Neural crest cell (in vitro differentiated cells): Measurements from ENCODE around the gene MRPL55. TPM values are rescaled to one million over a fixed set of nuclear protein-coding genes. Genes with fewer than 3 reads are reported as not detected.
A peak's percentile ranks its signal among the peaks of the same experiment; 100 is the strongest.

Experiments
- DNase-seq: peaks from one replicate; pipeline ENCODE4 v3.0.0; 2021; ENCODE audit warnings: low read depth, mixed read lengths, low spot score
- H3K27ac Mint-ChIP-seq: one replicate; pipeline ENCODE4 v1.8.0; 2021; ENCODE audit warnings: mild to moderate bottlenecking, mixed read lengths; ENCODE audit not compliant: unreplicated experiment
- H3K27me3 Mint-ChIP-seq: 2 replicates; pipeline ENCODE4 v1.8.0; 2021; ENCODE audit warnings: low read depth, mild to moderate bottlenecking, mixed read lengths
- H3K36me3 Mint-ChIP-seq: 2 replicates; pipeline ENCODE4 v1.8.0; 2021; ENCODE audit warnings: low read depth, mild to moderate bottlenecking, mixed read lengths
- H3K4me1 Mint-ChIP-seq: 2 replicates; pipeline ENCODE4 v1.8.0; 2021; ENCODE audit warnings: mixed read lengths
- H3K4me3 Mint-ChIP-seq: one replicate; pipeline ENCODE4 v1.8.0; 2021; ENCODE audit warnings: mild to moderate bottlenecking, mixed read lengths
- H3K9me3 Mint-ChIP-seq: 2 replicates; pipeline ENCODE4 v1.8.0; 2021; ENCODE audit warnings: mixed read lengths
- CTCF ChIP-seq: fragments of 200-600 bp; sonication (generic); conservative IDR thresholded peaks from 2 replicates; pipeline ENCODE4 v1.5.0; 2021; ENCODE audit warnings: antibody characterized with exemption, mild to moderate bottlenecking
- total RNA-seq: library from RNA; stranded (reverse); gene quantifications from 2 replicates; pipeline ENCODE4 v1.2.1, GENCODE V29; 2021

Gene MRPL55
- total RNA-seq, 1 donor from 2014 or later = 67.3 TPM

GRCh38 chr1:228096416-228097332, 12.4 kb downstream of the MRPL55 start:
- H3K4me3 Mint-ChIP-seq = no peak overlapping the region
- no peaks in the 10 kb centered on the region for H3K27me3 Mint-ChIP-seq
- DNase-seq = no peak
- H3K9me3 Mint-ChIP-seq = peaks cover 11% of the 10 kb centered on the region
- H3K27ac Mint-ChIP-seq = no peak overlapping the region
- peaks cover 6% of the 10 kb centered on the region for H3K4me1 Mint-ChIP-seq
- no peak for TF ChIP-seq CTCF
- peaks cover 45% of the 10 kb centered on the region for H3K36me3 Mint-ChIP-seq

GRCh38 chr1:228095938-228096337, 13.2 kb downstream of the MRPL55 start:
- TF ChIP-seq CTCF = no peak
- no peak for DNase-seq
- Mint-ChIP-seq H3K9me3 (peaks cover 11% of the 10 kb centered on the region), H3K27me3 (no peaks in the 10 kb centered on the region), H3K4me1 (peaks cover 7% of the 10 kb centered on the region), H3K27ac (peak overlapping the region; percentile 43), H3K4me3 (no peak overlapping the region), H3K36me3 (peaks cover 45% of the 10 kb centered on the region)

DNA sequence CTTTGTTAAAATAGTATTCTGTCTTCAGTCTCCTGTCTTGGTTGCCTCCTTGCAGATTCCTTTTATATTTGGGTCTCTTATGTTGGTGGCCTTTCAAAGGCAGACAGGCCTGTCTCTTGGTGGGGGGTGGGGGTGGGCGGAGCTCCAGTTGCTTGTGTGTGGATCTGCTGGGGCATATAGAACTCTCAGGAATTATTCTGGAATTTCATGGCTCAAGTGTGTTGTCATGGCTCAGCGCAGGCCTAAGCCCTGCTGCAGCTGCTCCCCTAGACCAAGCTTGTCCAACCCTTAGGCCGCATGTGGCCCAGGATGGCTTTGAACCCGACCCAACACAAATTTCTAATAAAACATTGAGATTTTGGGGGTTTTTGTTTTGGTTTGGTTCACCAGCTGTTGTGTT, 13.9 kb downstream of the MRPL55 start:
- H3K27ac Mint-ChIP-seq = no peak overlapping the region
- peak overlapping the region; percentile 65 for H3K4me3 Mint-ChIP-seq
- no peaks in the 10 kb centered on the region for H3K27me3 Mint-ChIP-seq
- no peak for TF ChIP-seq CTCF
- H3K36me3 Mint-ChIP-seq = peaks cover 45% of the 10 kb centered on the region
- DNase-seq = no peak
- H3K4me1 Mint-ChIP-seq = peaks cover 14% of the 10 kb centered on the region
- H3K9me3 Mint-ChIP-seq = peaks cover 11% of the 10 kb centered on the region

DNA sequence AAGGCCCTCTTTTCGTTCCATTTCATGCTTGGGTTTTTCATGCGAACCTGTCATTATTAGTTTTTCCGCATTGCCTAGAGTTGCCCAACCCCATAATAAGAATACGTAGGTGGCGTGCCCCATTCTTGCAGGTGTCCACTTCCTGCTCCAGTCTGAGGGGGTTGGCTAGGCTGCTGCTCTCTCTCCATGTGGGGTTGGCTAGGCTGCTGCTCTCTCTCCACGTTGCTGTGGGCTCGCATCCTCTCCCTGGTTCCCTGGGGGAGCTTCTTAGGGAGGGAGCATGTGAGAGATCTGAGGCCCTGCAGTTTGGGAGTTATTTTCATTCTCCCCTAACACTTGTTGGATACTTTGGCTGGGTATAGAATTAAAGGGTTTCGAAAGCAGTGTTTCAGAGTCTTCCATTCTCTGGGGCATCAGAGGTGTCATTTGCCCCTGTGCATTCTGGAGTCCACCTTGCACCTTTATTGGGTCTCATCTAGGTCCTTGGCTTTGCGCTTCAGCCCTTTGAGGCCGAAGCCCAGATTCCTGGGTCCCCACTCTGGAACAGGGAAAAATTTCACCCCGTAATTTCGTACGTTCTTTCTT, 14.6 kb downstream of the MRPL55 start:
- Mint-ChIP-seq H3K9me3 (peaks cover 11% of the 10 kb centered on the region), H3K4me1 (peaks cover 18% of the 10 kb centered on the region), H3K36me3 (peaks cover 44% of the 10 kb centered on the region), H3K27me3 (no peaks in the 10 kb centered on the region), H3K27ac (no peak overlapping the region), H3K4me3 (peak overlapping the region; percentile 65)
- no peak for DNase-seq
- no peak for TF ChIP-seq CTCF

- no peak for DNase-seq
- TF ChIP-seq CTCF = no peak
- H3K9me3 Mint-ChIP-seq = peaks cover 11% of the 10 kb centered on the region
- no peak overlapping the region for H3K27ac Mint-ChIP-seq
- no peaks in the 10 kb centered on the region for H3K27me3 Mint-ChIP-seq
- H3K4me3 Mint-ChIP-seq = no peak overlapping the region
- H3K36me3 Mint-ChIP-seq = peaks cover 38% of the 10 kb centered on the region
- peaks cover 29% of the 10 kb centered on the region for H3K4me1 Mint-ChIP-seq
Measured at GRCh38 chr1:228093050-228093906, 15.8 kb downstream of the MRPL55 start.
